Measurements from ENCODE around the gene MXRA8.

DNA sequence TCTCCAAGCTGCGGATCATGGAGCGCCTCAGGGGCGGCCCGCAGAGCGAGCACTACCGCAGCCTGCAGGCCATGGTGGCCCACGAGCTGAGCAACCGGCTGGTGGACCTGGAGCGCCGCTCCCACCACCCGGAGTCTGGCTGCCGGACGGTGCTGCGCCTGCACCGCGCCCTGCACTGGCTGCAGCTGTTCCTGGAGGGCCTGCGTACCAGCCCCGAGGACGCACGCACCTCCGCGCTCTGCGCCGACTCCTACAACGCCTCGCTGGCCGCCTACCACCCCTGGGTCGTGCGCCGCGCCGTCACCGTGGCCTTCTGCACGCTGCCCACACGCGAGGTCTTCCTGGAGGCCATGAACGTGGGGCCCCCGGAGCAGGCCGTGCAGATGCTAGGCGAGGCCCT is 31.1 kb downstream of the MXRA8 start:
- TF ChIP-seq POLR2A (IDR thresholded peaks at IDR 0.05), result no peak
- TF ChIP-seq, protein P1, sequence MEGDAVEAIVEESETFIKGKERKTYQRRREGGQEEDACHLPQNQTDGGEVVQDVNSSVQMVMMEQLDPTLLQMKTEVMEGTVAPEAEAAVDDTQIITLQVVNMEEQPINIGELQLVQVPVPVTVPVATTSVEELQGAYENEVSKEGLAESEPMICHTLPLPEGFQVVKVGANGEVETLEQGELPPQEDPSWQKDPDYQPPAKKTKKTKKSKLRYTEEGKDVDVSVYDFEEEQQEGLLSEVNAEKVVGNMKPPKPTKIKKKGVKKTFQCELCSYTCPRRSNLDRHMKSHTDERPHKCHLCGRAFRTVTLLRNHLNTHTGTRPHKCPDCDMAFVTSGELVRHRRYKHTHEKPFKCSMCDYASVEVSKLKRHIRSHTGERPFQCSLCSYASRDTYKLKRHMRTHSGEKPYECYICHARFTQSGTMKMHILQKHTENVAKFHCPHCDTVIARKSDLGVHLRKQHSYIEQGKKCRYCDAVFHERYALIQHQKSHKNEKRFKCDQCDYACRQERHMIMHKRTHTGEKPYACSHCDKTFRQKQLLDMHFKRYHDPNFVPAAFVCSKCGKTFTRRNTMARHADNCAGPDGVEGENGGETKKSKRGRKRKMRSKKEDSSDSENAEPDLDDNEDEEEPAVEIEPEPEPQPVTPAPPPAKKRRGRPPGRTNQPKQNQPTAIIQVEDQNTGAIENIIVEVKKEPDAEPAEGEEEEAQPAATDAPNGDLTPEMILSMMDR (IDR thresholded peaks at IDR 0.05), result no peak
